Activated naive CD4-positive, alpha-beta T cell treated with anti-CD3 and anti-CD28 coated beads, Interleukin-2, amount 50 U/mL, for 24 hours (primary cell): ENCODE measurements around the gene ZNF423.
"Not testable (repeated sequence)": the region's sequence is repeated elsewhere in the genome, so short reads cannot be mapped to it uniquely, and the experiment has no call there.

Experiments used
- H3K27ac Mint-ChIP-seq: one replicate; pipeline ENCODE4 v1.8.0; 2021; ENCODE audit warnings: mild to moderate bottlenecking, mixed read lengths
- H3K27me3 Mint-ChIP-seq: one replicate; pipeline ENCODE4 v1.8.0; 2021; ENCODE audit warnings: mixed read lengths
- H3K36me3 Mint-ChIP-seq: one replicate; pipeline ENCODE4 v1.8.0; 2021; ENCODE audit warnings: mixed read lengths
- H3K4me1 Mint-ChIP-seq: one replicate; pipeline ENCODE4 v1.8.0; 2021; ENCODE audit warnings: mixed read lengths
- H3K4me3 Mint-ChIP-seq: one replicate; pipeline ENCODE4 v1.8.0; 2021; ENCODE audit warnings: mild to moderate bottlenecking, mixed read lengths
- H3K9me3 Mint-ChIP-seq: one replicate; pipeline ENCODE4 v1.8.0; 2021; ENCODE audit warnings: mixed read lengths

The ZNF423 gene

GRCh38 chr16:49519741-49520140 lies 336.2 kb downstream of the ZNF423 start:
- Mint-ChIP-seq H3K27ac (no peak overlapping the region), H3K4me1 (no peaks in the 10 kb centered on the region), H3K36me3 (no peaks in the 10 kb centered on the region), H3K4me3 (no peak overlapping the region), H3K9me3 (no peaks in the 10 kb centered on the region), H3K27me3 (no peaks in the 10 kb centered on the region)

GRCh38 chr16:49519008-49519656 lies 336.8 kb downstream of the ZNF423 start:
- no peaks in the 10 kb centered on the region for H3K9me3 Mint-ChIP-seq
- H3K36me3 Mint-ChIP-seq: no peaks in the 10 kb centered on the region
- no peaks in the 10 kb centered on the region for H3K27me3 Mint-ChIP-seq
- no peak overlapping the region for H3K4me3 Mint-ChIP-seq
- H3K27ac Mint-ChIP-seq: no peak overlapping the region
- no peaks in the 10 kb centered on the region for H3K4me1 Mint-ChIP-seq

- no peaks in the 10 kb centered on the region for H3K27me3 Mint-ChIP-seq
- H3K4me1 Mint-ChIP-seq: no peaks in the 10 kb centered on the region
- H3K27ac Mint-ChIP-seq: no peak overlapping the region
- H3K9me3 Mint-ChIP-seq: no peaks in the 10 kb centered on the region
- H3K36me3 Mint-ChIP-seq: no peaks in the 10 kb centered on the region
- no peak overlapping the region for H3K4me3 Mint-ChIP-seq
Observed at GRCh38 chr16:49516382-49517036, 339.4 kb downstream of the ZNF423 start.

GRCh38 chr16:49515861-49516260 lies 340.1 kb downstream of the ZNF423 start:
- no peaks in the 10 kb centered on the region for H3K4me1 Mint-ChIP-seq
- H3K4me3 Mint-ChIP-seq: no peak overlapping the region
- H3K36me3 Mint-ChIP-seq: no peaks in the 10 kb centered on the region
- no peaks in the 10 kb centered on the region for H3K9me3 Mint-ChIP-seq
- H3K27me3 Mint-ChIP-seq: no peaks in the 10 kb centered on the region
- H3K27ac Mint-ChIP-seq: no peak overlapping the region

GRCh38 chr16:49515016-49515565 lies 340.8 kb downstream of the ZNF423 start:
- no peaks in the 10 kb centered on the region for H3K9me3 Mint-ChIP-seq
- no peak overlapping the region for H3K27ac Mint-ChIP-seq
- H3K36me3 Mint-ChIP-seq: no peaks in the 10 kb centered on the region
- H3K27me3 Mint-ChIP-seq: no peaks in the 10 kb centered on the region
- H3K4me1 Mint-ChIP-seq: no peaks in the 10 kb centered on the region
- no peak overlapping the region for H3K4me3 Mint-ChIP-seq

GRCh38 chr16:49514073-49514980 lies 341.6 kb downstream of the ZNF423 start:
- Mint-ChIP-seq H3K27me3 (no peaks in the 10 kb centered on the region), H3K4me3 (no peak overlapping the region), H3K36me3 (no peaks in the 10 kb centered on the region), H3K9me3 (no peaks in the 10 kb centered on the region), H3K4me1 (no peaks in the 10 kb centered on the region), H3K27ac (no peak overlapping the region)

GRCh38 chr16:49513040-49513439 lies 342.9 kb downstream of the ZNF423 start:
- H3K36me3 Mint-ChIP-seq: no peaks in the 10 kb centered on the region
- H3K4me1 Mint-ChIP-seq: no peaks in the 10 kb centered on the region
- H3K4me3 Mint-ChIP-seq: no peak overlapping the region
- no peak overlapping the region for H3K27ac Mint-ChIP-seq
- no peaks in the 10 kb centered on the region for H3K9me3 Mint-ChIP-seq
- H3K27me3 Mint-ChIP-seq: no peaks in the 10 kb centered on the region

- Mint-ChIP-seq H3K27ac (no peak overlapping the region), H3K27me3 (no peaks in the 10 kb centered on the region), H3K9me3 (no peaks in the 10 kb centered on the region), H3K4me3 (no peak overlapping the region), H3K36me3 (no peaks in the 10 kb centered on the region), H3K4me1 (no peaks in the 10 kb centered on the region)
Observed at GRCh38 chr16:49510654-49511305, 345.1 kb downstream of the ZNF423 start.

GRCh38 chr16:49510141-49510540 lies 345.8 kb downstream of the ZNF423 start:
- no peaks in the 10 kb centered on the region for H3K9me3 Mint-ChIP-seq
- no peaks in the 10 kb centered on the region for H3K36me3 Mint-ChIP-seq
- H3K27ac Mint-ChIP-seq: no peak overlapping the region
- no peaks in the 10 kb centered on the region for H3K4me1 Mint-ChIP-seq
- no peaks in the 10 kb centered on the region for H3K27me3 Mint-ChIP-seq
- no peak overlapping the region for H3K4me3 Mint-ChIP-seq

GRCh38 chr16:49506058-49507013 lies 349.6 kb downstream of the ZNF423 start:
- not testable (repeated sequence) for H3K27me3 Mint-ChIP-seq, H3K36me3 Mint-ChIP-seq, H3K27ac Mint-ChIP-seq, H3K9me3 Mint-ChIP-seq, H3K4me3 Mint-ChIP-seq, H3K4me1 Mint-ChIP-seq

GRCh38 chr16:49505556-49505955 lies 350.4 kb downstream of the ZNF423 start:
- no peak overlapping the region for H3K27ac Mint-ChIP-seq
- H3K4me1 Mint-ChIP-seq: no peaks in the 10 kb centered on the region
- H3K9me3 Mint-ChIP-seq: no peaks in the 10 kb centered on the region
- H3K4me3 Mint-ChIP-seq: no peak overlapping the region
- no peaks in the 10 kb centered on the region for H3K27me3 Mint-ChIP-seq
- H3K36me3 Mint-ChIP-seq: no peaks in the 10 kb centered on the region

- no peak overlapping the region for H3K4me3 Mint-ChIP-seq
- H3K4me1 Mint-ChIP-seq: no peaks in the 10 kb centered on the region
- no peaks in the 10 kb centered on the region for H3K9me3 Mint-ChIP-seq
Observed at GRCh38 chr16:49504626-49505025, 351.3 kb downstream of the ZNF423 start.

GRCh38 chr16:49504023-49504364 lies 351.9 kb downstream of the ZNF423 start:
- no peak overlapping the region for H3K4me3 Mint-ChIP-seq
- H3K9me3 Mint-ChIP-seq: no peaks in the 10 kb centered on the region
- H3K4me1 Mint-ChIP-seq: no peaks in the 10 kb centered on the region
- no peaks in the 10 kb centered on the region for H3K36me3 Mint-ChIP-seq
- H3K27ac Mint-ChIP-seq: no peak overlapping the region
- no peaks in the 10 kb centered on the region for H3K27me3 Mint-ChIP-seq

More at GRCh38 chr16:49504626-49505025, 351.3 kb downstream of the ZNF423 start:
- Mint-ChIP-seq H3K36me3 (no peaks in the 10 kb centered on the region), H3K27me3 (no peaks in the 10 kb centered on the region), H3K27ac (no peak overlapping the region)

GRCh38 chr16:49503256-49504022 lies 352.5 kb downstream of the ZNF423 start:
- Mint-ChIP-seq H3K36me3 (no peaks in the 10 kb centered on the region), H3K27ac (no peak overlapping the region), H3K9me3 (no peaks in the 10 kb centered on the region), H3K4me3 (no peak overlapping the region), H3K4me1 (no peaks in the 10 kb centered on the region), H3K27me3 (no peaks in the 10 kb centered on the region)
